ENCODE results near the gene GYPB.
"Not testable (repeated sequence)": the region's sequence is repeated elsewhere in the genome, so short reads cannot be mapped to it uniquely, and the experiment has no call there.

GRCh38 chr4:144000331-144000995 is 18.7 kb downstream of the GYPB start:
- TF ChIP-seq RAD21 (IDR thresholded peaks at IDR 0.05; ENCODE audit: insufficient read depth, low read depth, low read length); ETV6 (conservative IDR thresholded peaks at IDR 0.05 in 1 of 2, IDR thresholded peaks at IDR 0.05 in 1 of 2; ENCODE audit: borderline replicate concordance in 1 of 2, low read depth in 1 of 2): not testable (repeated sequence)

Data from GM12878 (cell line).